ENCODE measurements around the gene LRRC31.

The LRRC31 gene

GRCh38 chr3:169809230-169809795, 60.4 kb downstream of the LRRC31 start:
- H3K27me3 Mint-ChIP-seq (ENCODE audit: low read depth, poor library complexity): peaks cover 5% of the 10 kb centered on the region
- H3K9me3 Mint-ChIP-seq: peaks cover 16% of the 10 kb centered on the region
- H3K4me3 Mint-ChIP-seq: no peak overlapping the region
- H3K36me3 Mint-ChIP-seq (ENCODE audit: low read depth): peaks cover 12% of the 10 kb centered on the region
- DNase-seq: no peak
- TF ChIP-seq, protein P1, sequence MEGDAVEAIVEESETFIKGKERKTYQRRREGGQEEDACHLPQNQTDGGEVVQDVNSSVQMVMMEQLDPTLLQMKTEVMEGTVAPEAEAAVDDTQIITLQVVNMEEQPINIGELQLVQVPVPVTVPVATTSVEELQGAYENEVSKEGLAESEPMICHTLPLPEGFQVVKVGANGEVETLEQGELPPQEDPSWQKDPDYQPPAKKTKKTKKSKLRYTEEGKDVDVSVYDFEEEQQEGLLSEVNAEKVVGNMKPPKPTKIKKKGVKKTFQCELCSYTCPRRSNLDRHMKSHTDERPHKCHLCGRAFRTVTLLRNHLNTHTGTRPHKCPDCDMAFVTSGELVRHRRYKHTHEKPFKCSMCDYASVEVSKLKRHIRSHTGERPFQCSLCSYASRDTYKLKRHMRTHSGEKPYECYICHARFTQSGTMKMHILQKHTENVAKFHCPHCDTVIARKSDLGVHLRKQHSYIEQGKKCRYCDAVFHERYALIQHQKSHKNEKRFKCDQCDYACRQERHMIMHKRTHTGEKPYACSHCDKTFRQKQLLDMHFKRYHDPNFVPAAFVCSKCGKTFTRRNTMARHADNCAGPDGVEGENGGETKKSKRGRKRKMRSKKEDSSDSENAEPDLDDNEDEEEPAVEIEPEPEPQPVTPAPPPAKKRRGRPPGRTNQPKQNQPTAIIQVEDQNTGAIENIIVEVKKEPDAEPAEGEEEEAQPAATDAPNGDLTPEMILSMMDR (IDR thresholded peaks at IDR 0.05): no peak
- no peak overlapping the region for H3K27ac Mint-ChIP-seq
- H3K4me1 Mint-ChIP-seq: peaks cover 19% of the 10 kb centered on the region

DNA sequence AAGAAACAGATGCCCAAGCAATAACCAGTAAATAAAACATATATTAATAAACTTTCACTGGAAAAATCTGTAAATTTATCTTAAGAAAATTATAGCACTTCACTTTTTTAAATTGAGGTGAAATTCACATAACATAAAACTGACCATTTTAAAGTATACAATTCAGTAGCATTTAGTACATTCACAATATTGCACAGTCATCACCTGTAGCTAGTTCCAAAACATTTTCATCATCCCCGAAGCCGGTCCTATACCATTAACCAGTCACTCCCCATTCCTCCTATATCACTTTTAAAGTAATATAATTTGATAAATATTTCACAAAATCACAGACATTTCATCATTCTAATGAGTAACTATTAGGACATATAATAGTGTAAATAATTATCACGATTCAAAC, 65.1 kb downstream of the LRRC31 start:
- H3K36me3 Mint-ChIP-seq (ENCODE audit: low read depth): peaks cover 22% of the 10 kb centered on the region
- H3K9me3 Mint-ChIP-seq: no peaks in the 10 kb centered on the region
- TF ChIP-seq, protein P1 (IDR thresholded peaks at IDR 0.05): no peak

DNA sequence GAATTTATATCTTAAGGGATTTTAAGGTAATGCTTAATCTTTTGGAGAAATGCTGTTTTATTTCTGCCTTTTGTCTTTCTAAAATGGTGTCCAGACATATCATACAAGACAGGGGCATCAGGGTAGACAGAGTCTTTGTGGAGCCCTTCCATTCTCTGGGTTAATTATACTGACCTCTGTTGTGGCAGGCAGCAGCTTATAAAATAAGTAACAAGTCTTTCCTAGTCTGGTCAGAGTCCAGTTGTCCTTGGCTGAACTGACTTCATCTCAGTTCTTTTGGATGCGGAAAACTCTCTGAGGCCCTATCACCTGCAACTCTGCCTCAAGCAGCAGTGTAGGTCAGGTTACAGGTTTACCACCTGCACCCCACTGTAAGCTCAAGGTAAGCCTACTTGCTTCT, 77.4 kb downstream of the LRRC31 start:
- no peak for DNase-seq
- H3K36me3 Mint-ChIP-seq (ENCODE audit: low read depth): peaks cover 10% of the 10 kb centered on the region
- TF ChIP-seq, protein P1 (IDR thresholded peaks at IDR 0.05): no peak
- H3K27ac Mint-ChIP-seq: no peak overlapping the region
- no peaks in the 10 kb centered on the region for H3K4me1 Mint-ChIP-seq
- no peaks in the 10 kb centered on the region for H3K27me3 Mint-ChIP-seq (ENCODE audit: low read depth, poor library complexity)
- no peaks in the 10 kb centered on the region for H3K9me3 Mint-ChIP-seq
- H3K4me3 Mint-ChIP-seq: no peak overlapping the region

More for the DNA sequence above, 65.1 kb downstream of the LRRC31 start:
- Mint-ChIP-seq H3K27me3 (ENCODE audit: low read depth, poor library complexity) (no peaks in the 10 kb centered on the region), H3K27ac (no peak overlapping the region), H3K4me1 (no peaks in the 10 kb centered on the region), H3K4me3 (no peak overlapping the region)
- DNase-seq: no peak

GRCh38 chr3:169790687-169791429, 78.9 kb downstream of the LRRC31 start:
- Mint-ChIP-seq H3K9me3 (no peaks in the 10 kb centered on the region), H3K27ac (no peak overlapping the region), H3K4me3 (no peak overlapping the region), H3K4me1 (no peaks in the 10 kb centered on the region), H3K36me3 (ENCODE audit: low read depth) (peaks cover 22% of the 10 kb centered on the region), H3K27me3 (ENCODE audit: low read depth, poor library complexity) (no peaks in the 10 kb centered on the region)
- no peak for DNase-seq
- TF ChIP-seq, protein P1 (IDR thresholded peaks at IDR 0.05): no peak

- no peak for DNase-seq
- H3K4me3 Mint-ChIP-seq: no peak overlapping the region
- no peaks in the 10 kb centered on the region for H3K9me3 Mint-ChIP-seq
- H3K27ac Mint-ChIP-seq: no peak overlapping the region
- no peaks in the 10 kb centered on the region for H3K4me1 Mint-ChIP-seq
- H3K36me3 Mint-ChIP-seq (ENCODE audit: low read depth): peaks cover 29% of the 10 kb centered on the region
- no peaks in the 10 kb centered on the region for H3K27me3 Mint-ChIP-seq (ENCODE audit: low read depth, poor library complexity)
- TF ChIP-seq, protein P1 (IDR thresholded peaks at IDR 0.05): no peak
Measured at GRCh38 chr3:169790219-169790618, 79.5 kb downstream of the LRRC31 start.
